Stimulated activated CD4-positive, alpha-beta T cell treated with anti-CD3 and anti-CD28 coated beads, Interleukin-1b, Interleukin-23, amount 100 ng/mL, for 24 hours (primary cell): ENCODE measurements around the gene CELA2A.
A peak's percentile ranks its signal among the peaks of the same experiment; 100 is the strongest.

ENCODE experiments used
- DNase-seq, 4 experiments: peaks; one replicate each; pipeline ENCODE4 v3.0.0-alpha.2; 2020; ENCODE audit warnings: low read depth in 4 of 4, low spot score in 1 of 4

CELA2A gene

GRCh38 chr1:15456313-15456954 is at the start of gene CELA2A:
Gene CELA2A (plus strand): TSS chr1:15456732. CDS start chr1:15456754, 22 bp downstream.
- no peak for DNase-seq

GRCh38 chr1:15407580-15407979 is 49.0 kb upstream of the CELA2A start:
- no peak for DNase-seq

- no peak for DNase-seq
These were observed 47.6 kb upstream of the CELA2A start for GRCh38 chr1:15408890-15409387.

GRCh38 chr1:15409388-15410222 is 46.9 kb upstream of the CELA2A start, which contains the start of gene EFHD2:
Gene EFHD2 (plus strand): TSS chr1:15409888. CDS start chr1:15409972, 84 bp downstream.
- DNase-seq = peak; percentile 60 to 85 (median 70)

GRCh38 chr1:15410223-15410883 is 46.2 kb upstream of the CELA2A start:
- no peak for DNase-seq

GRCh38 chr1:15410884-15411245 is 45.7 kb upstream of the CELA2A start:
- DNase-seq = no peak

GRCh38 chr1:15411593-15412137 is 44.9 kb upstream of the CELA2A start:
- DNase-seq = no peak

- DNase-seq = peak in 1 of 4 experiments; percentile 25
These were observed 44.2 kb upstream of the CELA2A start for GRCh38 chr1:15412175-15412800.

- DNase-seq = no peak
These were observed 43.7 kb upstream of the CELA2A start for GRCh38 chr1:15412843-15413242.

- no peak for DNase-seq
These were observed 42.7 kb upstream of the CELA2A start for GRCh38 chr1:15413563-15414444.

GRCh38 chr1:15414445-15414983 is 42.0 kb upstream of the CELA2A start:
- DNase-seq = no peak

- DNase-seq = peak in 2 of 4 experiments; percentile 34 to 36
These were observed 39.2 kb upstream of the CELA2A start for GRCh38 chr1:15417059-15417934.

- no peak for DNase-seq
These were observed 37.6 kb upstream of the CELA2A start for GRCh38 chr1:15418806-15419515.

- no peak for DNase-seq
These were observed 35.6 kb upstream of the CELA2A start for GRCh38 chr1:15420853-15421465.

- DNase-seq = no peak
These were observed 33.7 kb upstream of the CELA2A start for GRCh38 chr1:15422871-15423270.

GRCh38 chr1:15423355-15424077 is 33.0 kb upstream of the CELA2A start:
- no peak for DNase-seq

- DNase-seq = no peak
These were observed 32.3 kb upstream of the CELA2A start for GRCh38 chr1:15424146-15424667.
